ENCODE data around the gene RNU6-9.

DNA sequence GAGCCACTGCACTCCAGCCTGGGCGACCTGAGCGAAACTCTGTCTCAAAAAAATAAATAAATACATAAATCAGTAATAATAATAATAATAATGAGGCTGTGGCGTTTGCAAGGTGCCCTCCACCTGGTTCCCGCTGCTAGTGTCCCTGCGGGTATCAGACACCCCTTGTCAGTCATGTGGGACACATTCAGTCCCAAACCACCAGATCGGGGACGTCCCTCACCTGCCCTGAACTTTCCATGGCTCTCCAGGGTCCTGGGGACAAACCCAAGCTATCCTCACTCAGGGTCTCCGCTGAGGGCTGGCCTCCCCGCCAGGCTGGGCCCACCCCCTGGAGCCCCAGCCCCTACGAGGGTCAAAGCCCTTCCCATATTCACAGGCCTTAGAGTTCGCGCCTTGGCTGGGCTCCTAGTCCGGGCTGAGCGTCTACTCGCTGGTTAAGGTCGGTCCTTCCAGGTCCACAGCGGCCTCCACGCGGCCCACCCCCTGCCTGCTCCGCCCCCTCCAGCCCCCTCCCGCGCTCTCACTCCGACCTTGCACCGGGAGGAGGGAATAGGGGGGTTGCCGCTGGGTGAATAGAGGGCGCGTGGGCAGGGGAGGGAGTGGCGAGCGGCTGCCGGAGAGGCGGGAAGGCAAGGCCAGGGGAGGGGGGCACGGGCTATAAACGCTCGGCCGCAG, 23.5 kb downstream of the RNU6-9 start:
- no peak for TF ChIP-seq POLR2A (IDR thresholded peaks at IDR 0.05)
- TF ChIP-seq, protein P1, sequence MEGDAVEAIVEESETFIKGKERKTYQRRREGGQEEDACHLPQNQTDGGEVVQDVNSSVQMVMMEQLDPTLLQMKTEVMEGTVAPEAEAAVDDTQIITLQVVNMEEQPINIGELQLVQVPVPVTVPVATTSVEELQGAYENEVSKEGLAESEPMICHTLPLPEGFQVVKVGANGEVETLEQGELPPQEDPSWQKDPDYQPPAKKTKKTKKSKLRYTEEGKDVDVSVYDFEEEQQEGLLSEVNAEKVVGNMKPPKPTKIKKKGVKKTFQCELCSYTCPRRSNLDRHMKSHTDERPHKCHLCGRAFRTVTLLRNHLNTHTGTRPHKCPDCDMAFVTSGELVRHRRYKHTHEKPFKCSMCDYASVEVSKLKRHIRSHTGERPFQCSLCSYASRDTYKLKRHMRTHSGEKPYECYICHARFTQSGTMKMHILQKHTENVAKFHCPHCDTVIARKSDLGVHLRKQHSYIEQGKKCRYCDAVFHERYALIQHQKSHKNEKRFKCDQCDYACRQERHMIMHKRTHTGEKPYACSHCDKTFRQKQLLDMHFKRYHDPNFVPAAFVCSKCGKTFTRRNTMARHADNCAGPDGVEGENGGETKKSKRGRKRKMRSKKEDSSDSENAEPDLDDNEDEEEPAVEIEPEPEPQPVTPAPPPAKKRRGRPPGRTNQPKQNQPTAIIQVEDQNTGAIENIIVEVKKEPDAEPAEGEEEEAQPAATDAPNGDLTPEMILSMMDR (IDR thresholded peaks at IDR 0.05): no peak
